ENCODE measurements around the gene NCAM1.

The NCAM1 gene

DNA sequence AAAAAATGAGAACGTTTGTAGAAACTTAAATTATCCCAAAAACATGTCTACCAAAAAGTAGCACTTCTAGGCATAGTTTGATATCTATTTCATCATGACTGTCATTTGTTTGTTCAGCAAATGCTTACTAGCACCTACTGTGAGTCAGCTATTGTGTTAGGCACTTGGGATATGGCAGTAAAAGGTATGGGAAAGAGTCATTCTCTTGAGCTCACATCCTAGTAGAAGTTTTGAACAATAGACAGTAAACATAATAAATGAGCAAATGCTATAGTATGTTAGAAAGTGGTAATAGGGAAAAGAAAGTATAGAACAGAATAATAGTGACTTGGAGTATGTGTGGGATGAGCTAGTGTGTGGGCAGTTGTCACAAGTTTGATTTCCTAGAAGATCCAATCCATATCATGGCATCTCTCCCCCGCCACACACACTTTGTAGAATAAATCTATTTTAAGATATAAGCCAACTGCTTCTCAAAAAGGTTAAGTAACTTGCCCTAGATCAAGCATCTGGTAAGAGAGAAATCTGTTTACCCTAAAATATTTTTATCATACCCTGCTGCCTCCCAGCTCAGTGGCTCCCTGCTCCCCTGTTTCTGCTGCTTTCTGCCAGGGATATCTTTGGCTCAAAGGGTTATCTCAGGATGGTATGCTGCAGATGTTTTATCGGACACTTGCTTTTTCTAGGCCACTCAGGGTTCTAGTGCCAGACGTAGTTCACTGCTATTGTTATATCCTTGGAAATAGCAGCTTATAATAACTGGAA lies 129.7 kb downstream of the NCAM1 start:
- DNase-seq, result no peak

DNA sequence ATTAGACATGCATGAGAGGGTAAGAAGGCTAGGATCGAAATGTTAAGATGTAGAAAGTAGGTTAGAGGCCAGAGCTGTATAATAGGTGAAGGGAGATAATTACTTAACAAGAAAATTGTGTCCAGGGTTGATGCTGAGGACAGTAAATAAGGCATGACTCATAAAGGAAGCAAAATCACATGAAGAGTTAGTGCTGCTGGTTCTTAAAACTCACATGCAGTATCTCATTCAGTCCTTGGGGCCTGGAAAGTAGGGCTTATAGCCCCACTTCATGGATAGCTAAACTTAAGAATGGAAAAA lies 130.2 kb downstream of the NCAM1 start:
- DNase-seq, result no peak

DNA sequence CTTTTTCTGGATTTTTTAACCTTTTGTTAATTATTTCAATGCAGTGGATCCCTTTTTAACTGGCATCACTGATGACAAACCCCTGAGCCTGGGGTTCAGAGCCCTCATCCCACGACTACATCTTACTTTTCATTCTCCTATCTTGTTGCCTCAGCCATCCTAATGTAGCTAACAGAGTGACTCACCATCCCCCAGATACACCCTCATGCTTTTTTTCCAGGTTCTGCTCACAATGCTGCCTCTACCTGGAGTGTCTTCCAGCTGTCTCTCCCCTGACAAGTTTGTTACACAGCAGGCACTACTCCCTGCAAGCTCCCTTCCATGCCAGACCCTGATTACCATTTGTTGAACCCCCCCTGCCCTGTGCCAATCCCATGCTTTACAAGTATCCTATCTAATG lies 135.4 kb downstream of the NCAM1 start:
- no peak for DNase-seq

DNA sequence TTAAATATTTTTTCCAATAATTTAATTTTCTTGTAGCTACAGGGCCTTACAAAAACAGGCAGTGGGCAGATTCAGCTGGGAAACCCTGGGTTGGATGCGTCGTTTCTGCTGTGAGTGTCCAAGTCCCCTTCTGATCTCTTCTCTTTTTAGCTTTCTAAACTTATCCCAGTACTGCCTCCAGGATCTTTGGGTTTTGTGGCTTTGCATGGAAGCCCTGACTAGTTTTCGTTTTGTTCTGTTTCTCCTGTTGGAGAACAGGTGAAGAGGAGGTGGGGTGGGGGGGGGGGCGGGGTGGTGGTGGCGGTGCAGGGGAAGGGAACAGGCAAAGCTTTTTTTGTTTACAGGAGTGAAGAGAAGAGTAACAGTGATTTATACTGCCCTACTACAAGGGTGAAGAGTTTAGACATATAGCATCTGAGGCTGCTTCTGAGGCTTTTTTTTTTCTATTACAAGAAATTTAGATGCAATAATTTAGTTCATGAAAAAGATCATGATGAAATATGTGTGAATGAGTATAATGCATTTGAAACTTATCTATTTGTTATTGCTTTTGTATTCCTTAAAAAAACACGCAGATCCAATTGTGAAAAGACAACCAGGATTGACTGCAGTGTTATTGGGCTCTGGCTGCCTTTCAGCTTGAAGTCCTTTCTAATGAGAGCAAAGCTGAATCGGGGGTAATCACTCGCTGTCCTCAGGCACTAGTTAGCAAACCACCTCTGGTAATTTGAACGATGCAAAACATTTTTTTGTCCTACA lies 142.9 kb downstream of the NCAM1 start:
- DNase-seq, result no peak

DNA sequence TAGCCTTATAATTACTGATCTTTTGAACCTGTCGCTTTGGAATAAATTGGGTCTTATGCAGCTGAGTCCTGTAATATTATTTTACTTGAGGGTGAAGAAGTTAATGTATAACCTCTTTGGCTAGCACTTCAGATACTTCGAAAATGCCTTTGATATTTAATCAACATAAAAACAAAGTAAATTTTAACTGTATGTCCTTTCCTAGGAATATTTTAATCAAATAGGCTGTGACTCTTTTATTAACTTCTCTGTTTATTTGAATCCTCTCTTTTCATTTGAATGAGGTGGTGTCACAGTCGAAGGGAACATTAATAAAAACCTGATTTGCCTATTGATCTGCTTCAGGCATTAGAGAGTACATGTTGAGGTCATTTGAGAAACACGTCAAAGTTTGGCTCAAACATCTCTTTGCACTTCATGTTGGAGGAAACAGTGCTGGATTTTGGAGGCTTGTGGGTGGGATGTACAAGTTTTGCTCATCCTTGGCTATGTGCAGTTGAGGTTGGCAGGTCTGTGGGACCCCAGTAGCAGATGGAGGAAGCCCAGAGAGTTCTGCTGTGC lies 143.6 kb downstream of the NCAM1 start:
- DNase-seq, result no peak

DNA sequence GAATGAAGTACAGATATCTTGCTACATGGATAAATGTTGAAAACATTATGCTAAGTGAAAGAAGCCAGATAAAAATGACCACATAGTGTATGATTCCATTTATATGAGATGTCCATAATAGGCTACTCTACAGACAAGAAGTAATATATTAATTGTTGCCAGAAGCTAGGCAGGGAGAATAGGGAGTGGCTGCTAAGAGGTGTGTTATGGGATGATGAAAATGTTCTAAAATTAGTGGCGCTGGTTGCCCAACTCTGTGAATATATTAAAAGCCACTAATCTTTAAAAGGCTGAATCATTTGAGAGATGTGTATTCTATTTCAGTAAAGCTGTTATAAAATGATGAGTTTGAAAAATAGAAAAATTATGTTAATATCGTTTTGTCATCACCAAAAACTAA lies 144.4 kb downstream of the NCAM1 start:
- DNase-seq, result no peak

DNA sequence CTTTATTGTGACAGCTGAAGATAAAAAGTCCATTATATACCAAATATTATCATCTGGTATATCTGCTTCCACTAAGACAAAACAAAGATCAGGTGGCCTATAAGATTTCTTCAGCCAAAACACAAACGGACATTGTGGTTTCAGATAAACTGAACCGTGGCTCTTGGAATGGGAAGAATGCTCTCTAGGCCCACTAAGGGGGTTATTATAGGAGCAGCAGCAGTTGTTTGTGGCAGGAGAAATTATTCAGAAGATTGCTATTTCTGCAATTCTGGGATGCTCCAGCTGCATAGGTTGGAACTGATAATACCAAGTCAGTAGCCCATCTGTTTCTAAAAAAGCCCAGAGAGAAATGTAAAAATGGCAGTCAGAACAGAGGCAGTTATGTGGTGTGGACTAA lies 145.3 kb downstream of the NCAM1 start:
- no peak for DNase-seq

DNA sequence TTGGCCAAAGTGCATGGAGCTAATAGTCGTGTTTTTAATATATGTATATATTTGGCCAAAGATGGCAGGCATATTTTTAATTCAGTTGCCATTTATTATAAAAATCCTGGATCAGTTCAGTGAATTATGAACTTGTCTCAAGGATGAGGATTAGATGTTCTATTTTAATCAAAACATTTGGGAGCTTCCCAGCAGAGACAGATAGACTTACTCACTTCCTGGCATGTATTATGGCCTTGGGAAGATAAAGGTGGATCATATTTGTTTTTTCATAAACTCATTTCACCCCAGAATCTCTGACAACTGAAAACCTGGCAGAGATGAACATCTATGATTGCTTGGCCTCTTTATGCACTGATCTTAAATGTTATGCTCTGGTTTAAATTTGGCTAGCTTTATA lies 148.8 kb downstream of the NCAM1 start:
- no peak for DNase-seq

DNA sequence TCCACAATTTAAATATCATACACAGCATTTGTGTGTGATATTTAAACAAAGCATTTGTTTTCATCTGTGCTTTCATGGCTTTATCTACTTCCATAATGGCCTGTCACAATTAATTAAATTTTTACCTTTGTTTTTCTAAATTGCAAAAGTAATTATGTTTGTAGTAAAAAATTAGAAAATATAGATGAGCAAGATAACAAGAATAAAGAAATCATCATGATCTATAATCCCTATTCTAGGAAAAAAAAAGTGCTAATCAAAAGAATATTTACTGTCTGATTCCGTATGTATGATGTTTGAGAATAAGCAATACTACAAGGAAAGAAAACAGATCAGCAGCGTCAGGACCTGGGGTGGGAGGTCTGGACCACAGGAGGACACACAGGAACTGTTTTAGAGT lies 149.9 kb downstream of the NCAM1 start:
- no peak for DNase-seq

DNA sequence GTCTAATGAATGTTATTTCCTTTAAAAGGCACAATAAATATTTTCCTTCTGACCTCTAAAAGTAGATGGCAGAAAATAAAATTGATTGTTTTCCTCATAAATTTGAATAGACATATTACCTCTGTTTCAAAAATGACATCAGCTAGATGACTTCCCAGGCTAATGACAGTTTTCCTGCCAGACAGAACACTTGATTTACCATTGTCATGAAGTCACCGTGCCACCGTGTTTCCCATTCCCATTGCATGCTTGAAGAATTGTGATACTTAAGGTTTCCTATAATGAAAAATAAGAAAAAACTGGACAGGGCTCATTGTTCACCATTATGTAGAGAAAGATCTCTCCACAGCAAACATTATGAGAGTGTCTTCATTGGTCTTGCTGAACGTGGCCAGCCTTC lies 151.1 kb downstream of the NCAM1 start:
- DNase-seq, result no peak

DNA sequence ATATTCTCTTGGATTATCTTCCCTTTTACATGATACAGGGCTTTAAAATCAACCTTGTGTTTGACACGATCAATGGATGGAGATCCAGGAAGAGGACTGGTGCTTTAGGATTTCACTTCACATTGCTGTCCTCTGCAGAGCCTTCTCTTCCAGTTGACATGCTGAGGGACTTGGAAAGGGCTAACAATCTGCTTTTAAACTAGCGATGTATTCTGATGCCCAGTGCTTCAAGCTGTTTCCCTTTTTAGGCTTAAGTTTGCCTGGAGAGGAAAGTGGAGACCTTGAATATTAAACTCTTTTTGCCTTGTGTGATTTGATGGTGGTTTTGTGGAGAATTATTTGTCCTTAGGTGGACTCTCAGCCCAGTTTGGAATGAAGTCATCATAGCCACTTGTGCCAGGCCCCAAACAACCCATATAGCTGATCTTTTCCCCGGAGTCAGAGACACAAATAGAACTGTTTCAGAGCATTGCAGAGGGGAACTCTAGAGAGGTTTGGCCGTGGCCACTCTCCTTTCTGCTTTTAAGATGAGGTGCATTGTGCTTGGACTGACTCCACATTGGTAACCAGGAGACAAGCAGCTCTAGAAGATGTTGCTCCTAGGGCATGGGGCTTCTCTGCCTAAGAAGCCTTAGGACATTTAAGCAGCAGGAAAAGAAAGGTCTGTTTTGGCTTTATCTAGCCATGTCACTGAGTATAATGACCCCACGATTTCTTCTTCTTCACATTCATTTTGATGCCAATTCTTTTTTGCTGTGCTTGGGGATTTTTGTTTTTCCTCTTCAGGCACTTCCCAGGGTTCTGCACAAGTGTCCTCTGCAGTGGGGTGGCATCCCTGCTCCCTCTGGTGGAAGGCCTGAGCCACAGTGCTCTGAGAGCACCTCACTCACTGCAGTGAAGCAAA lies 152.8 kb downstream of the NCAM1 start:
- no peak for DNase-seq

DNA sequence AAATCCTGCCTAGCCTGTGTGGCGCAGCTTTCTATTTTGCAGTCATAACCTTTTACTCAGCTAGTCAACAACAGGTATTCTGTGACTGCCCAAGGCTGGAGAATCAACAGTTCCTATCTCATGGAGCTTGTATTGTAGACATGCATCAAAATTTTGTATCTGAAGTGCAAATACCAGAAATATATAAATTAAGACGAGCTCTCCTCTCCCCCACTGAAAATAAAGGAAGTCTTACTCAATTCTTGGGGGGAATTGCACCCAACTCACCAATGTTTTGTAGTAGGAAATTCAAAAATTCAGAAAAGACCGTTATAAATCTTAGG lies 153.4 kb downstream of the NCAM1 start:
- no peak for DNase-seq

DNA sequence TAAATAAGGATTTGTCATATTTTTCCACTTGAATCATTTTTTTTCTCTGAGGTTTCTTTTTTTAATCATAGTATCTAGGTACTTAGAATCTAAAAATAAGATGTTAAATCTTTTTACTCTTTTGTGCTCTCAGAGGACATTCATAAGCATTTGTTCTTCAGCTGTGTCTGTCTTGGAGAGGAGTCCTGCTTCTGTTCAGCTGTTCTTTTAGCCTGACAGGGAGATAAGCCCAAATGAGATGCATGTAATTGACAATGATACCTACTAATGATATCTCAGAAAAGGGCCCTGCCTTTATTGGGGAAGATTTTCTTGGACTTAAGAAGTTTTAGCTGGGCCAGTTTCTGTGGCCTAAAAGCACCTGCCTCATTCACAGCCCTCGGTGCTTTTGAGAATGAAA lies 156.9 kb downstream of the NCAM1 start:
- no peak for DNase-seq

DNA sequence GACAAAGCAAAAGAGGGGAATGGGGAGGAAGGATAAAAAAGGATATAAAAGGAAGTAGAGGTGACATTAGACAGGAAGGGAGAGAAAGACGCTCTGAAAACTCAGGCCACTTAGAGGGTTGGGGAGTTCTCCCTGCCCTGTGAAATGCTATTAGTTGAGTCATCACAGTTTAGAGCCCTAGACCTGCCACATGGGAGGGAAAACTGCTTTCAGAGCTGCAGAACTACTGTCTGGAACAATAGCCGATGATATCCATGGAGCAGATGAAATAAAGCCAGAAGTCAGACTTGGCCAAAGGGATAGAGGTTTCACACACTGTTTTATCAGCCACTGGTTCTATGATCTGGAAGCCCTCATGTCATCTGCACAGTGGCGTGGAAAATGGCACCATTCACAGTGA lies 157.9 kb downstream of the NCAM1 start:
- no peak for DNase-seq

DNA sequence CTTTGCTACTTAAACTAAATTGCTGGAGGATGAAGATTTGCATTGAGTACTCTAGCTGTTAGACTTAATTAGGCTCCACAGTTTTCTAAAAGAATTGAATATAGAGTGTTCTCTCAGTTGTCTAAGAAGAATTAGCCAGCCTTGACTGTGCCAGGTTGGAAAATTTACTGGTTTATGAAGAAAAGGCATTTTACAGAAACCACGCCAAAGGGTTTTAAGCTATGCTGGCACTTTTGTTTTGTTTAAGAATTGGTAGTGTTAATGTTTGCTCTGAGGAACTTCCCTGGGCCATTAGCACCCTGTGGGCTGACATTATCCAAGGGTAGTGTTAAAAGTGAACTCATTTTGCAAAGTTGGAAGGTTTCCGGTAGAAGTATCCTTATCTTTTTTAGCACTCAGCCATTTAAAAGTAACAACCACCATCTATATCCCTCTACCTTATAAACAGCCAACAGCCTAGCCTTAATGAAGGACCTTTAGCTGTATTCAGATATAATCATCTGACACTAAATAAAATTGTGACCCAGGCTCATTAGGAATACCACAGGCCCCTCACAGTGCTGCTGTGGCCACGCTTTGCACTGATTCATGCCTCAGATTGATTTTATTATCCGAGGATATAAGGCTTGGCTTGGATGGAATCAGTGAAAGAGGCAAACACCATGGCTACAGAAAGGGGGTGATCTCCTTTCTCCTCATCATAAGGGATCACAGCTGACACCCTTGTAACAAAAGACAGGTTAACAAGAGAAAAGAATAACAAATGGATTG lies 158.9 kb downstream of the NCAM1 start:
- no peak for DNase-seq

DNA sequence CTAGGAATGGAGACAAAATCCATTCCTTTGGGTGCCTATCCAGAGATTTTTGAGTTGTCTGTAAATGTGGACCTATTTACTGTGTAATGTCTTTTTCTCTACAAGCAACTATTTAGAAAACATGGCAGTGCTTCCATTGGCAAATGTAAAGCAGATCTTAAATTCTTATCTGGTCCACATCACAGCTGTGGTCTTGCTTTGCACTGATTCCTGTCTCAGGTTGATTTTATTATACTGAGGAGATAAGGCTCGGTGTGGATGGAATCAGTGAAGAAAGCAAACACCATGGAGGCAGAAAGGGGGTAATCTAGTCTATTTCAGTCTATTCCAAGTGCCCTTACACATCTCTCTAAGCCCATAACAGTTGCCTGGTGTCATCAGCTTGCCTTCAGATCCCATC lies 160.5 kb downstream of the NCAM1 start:
- no peak for DNase-seq

DNA sequence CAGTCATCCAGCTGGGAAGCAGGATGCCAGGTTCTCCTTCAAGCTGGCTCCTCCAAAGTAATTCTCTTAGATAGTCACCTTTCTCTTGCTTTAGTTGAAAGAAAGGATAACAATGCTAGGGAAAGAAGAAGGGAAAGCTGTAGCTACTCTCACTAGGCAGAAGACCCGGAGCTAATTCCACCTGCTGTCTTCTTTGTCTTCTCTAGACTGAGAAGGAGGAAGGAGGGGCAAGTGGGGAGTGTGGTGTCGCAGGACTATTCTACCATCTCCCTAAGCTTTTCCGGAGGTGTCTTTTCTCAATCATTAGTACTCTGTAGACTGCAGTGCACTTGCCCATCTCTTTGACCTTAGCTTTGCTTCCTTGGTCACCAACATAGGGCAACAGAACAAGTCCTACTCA lies 162.8 kb downstream of the NCAM1 start:
- DNase-seq, result no peak

DNA sequence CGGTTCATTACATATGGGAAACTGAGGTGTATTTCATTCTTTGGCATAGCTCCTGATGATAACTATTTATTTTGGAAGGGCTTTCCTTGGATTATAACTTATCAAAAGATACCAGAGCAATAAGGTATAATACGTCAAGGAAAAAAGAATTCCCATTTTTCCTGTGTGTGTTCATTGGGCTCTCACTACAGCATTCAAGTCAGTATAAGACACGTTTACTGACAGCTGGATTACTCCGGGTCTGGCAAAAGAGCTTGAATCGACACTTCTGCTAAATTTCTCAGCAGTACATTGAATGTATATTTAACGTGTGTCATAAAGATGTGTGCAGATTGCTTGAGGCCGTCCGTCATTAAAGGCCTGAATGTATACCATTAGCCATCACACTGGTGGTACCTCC lies 163.4 kb downstream of the NCAM1 start:
- DNase-seq, result no peak

DNA sequence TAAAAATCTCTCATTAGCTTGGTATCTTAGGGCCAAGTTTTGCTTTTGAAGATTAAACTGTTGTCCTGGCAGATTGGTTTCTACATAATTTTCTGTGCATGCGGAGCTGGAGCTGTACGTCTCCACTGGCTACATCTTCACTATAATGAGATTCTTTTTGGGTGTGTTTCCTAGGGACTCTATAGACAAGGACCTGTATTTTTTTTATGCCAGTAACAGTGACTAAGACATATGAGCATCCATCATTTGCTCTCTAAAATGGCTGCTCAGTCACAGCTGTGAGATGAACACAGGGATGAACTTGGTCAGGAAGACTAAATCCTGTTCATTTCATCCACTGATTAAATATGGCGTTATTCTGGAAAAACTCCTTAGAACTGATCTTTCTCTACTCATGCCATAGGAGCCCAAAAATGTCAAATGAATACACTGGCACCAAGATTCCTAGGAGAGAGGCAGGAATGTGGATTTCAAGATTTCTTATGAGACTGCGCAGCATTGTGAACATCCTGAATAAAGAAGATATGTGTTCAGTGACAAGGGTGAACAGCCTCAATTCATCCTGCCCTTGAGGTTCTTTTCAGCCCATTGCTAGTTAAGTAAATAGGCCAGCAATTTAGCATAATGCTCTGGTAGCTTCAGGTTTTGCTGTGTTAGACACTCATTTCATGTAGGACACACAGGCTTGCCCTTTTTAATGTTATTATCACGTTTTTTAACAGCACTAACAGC lies 168.2 kb downstream of the NCAM1 start:
- no peak for DNase-seq

DNA sequence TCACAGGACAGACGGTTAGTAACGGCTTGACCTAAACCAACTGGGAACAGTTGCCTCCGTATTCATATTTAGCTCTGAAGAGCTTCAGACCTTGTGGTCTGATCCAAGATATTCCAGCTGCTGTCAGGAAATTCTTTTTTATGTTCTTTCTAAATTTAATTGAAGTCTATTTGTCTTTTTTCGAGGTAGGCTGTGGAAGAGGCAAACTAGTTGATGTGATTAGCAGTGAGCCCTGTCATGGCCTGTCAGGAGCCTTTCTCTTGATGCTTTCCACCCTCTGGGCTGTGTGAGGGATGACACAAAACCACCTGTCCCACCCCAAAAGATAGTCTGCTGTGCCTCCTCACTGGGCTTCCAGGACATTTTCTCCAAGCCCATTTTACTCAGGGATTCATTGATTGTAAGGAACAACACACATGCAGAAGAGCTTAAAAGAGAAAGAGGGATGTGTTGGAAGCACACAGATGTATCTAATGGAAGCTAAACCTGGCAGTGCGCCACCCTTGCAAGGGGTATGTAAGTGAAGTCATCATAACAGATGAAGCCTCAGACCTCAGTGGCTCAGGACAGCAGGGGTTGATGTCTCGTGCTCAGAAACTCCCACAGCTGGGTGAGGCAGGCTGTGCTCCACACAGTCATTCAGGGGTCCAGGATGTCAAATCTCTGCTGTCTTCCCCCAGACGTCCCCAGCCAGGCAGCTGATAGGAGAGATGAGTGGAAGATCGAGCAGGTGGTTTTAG lies 170.0 kb downstream of the NCAM1 start:
- no peak for DNase-seq

DNA sequence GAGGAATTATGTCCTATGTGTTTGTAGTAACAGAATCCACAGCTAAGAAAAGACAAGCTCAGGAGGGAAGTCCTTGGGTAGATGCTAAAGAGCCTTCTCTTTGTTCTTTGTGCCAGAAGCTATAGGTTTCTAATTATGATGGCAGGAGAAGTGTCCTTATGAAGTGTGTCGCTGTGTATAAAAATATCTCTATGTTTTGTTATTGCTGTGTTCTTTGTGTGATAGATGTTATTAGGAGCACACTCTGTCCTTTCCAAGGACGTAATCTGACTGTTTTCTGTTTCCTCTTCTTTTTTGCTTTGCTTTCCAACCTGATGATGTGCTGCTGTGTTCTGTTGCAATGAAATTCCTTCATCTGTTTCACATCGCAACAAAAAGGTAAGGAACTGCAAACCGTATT lies 171.9 kb downstream of the NCAM1 start:
- DNase-seq, result no peak
